GM15510 (cell line): ENCODE measurements around the gene CAV3.

Experiments used
- POLR2A ChIP-seq: IDR thresholded peaks from 3 replicates; pipeline ENCODE4 v1.6.1; 2011; ENCODE audit warnings: borderline replicate concordance; ENCODE audit not compliant: insufficient read length; ENCODE audit errors: extremely low read depth

The CAV3 gene

DNA sequence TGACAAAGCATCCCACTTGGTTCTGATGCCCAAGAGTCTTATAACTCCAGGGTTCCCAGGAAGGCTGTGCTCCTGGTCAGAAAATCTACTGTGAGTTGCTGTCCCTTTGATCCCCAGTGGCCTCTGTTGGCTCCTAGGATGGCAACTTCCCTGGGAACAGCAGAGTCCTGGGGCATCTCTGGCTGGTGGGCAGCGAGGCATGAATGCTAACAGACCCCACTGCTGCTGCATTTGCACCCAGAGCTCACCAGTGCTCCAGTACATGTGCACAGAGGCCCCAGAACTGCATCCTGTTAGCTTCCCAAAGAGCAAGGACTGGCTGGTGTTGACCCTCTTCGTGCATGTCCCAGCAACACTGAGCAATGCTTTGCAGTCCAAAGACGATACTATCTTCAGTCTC is 15.7 kb downstream of the CAV3 start:
- TF ChIP-seq POLR2A = no peak

DNA sequence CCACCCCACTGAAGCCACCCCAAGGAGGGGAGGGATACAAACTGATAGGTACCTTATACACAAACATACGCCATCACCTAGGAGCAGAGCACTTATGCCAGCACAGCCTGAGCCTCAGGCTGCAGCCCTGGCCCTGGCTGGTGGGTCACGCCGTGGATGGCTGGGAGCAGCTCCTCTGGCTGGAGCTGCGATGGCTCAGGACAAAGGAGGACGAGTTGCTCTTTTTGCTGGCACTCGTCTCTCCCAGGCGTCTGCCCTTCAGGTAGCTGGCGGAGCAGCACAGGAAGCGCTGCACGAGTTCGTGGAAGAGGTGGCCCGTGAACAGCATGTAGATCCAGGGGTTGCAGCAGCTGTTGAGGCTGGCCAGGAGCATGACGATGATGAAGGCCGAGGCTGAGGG is 19.2 kb downstream of the CAV3 start:
- no peak for TF ChIP-seq POLR2A

DNA sequence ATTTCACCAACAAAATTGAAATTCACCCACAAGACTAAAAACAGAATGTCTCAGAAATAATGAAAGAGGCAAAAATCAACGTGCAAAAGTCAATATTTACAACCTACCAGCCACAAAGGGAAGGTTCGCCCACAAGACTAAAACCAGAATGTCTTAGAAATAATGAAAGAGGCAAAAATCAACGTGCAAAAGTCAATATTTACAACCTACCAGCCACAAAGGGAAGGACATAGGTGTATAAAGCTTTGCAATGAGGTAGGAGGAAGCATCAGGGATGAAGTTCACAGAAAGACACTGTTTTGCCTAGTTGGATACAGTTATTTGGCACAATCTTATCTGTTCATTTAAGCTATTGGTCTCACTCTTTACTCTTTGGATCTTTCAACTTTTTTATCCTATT is 21.5 kb downstream of the CAV3 start:
- TF ChIP-seq POLR2A = no peak

DNA sequence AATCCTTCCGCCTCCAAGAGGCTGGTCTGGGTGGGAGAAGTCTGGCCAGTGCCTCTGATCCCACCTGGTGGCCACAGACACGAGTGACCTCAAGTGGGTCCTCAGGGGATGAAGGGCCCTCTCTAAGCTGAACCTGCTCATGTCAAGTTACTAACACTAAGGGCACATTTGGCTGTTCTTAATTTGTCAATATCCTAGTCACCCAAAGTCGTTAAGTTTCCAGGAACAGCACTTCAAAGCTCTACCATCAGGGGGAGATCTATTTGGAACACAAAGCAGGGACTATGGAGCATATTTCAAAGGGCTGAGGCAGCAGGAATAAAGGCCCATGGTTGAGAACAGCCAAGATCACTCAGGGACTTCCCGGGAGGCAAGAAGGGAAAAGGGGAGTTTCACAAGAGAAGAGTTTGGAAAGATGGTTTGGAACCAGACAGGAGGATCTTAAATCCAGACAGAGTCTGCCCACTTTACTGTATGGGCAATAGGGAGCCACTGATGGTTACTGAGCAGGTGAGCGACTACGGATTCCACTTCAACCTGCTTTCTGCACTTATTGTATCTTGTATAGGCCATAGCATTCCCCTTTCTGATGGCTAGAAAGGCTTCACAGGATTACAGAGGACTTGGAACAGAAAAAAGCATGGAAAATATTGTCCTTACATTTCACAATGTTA is 22.1 kb downstream of the CAV3 start:
- no peak for TF ChIP-seq POLR2A

DNA sequence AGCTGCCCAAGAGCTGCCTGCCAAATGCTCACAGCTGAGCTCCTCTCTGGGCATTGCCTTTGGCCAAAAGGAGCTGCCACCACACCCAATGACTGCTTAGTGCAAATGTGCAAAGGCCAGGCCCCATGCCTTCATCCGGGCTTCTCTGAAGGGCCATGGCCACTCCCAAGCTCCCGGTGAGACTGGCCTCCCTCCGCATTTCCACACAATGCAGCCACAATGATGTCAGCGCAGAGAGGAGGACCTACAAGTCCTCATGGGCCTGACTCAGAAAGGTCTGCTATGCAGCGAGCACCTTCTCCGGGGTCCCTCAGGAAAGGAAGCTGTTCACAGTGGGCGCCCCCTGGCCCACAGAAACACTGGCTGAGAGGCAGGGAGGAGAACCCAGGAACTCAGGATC is 23.1 kb downstream of the CAV3 start:
- TF ChIP-seq POLR2A = no peak

DNA sequence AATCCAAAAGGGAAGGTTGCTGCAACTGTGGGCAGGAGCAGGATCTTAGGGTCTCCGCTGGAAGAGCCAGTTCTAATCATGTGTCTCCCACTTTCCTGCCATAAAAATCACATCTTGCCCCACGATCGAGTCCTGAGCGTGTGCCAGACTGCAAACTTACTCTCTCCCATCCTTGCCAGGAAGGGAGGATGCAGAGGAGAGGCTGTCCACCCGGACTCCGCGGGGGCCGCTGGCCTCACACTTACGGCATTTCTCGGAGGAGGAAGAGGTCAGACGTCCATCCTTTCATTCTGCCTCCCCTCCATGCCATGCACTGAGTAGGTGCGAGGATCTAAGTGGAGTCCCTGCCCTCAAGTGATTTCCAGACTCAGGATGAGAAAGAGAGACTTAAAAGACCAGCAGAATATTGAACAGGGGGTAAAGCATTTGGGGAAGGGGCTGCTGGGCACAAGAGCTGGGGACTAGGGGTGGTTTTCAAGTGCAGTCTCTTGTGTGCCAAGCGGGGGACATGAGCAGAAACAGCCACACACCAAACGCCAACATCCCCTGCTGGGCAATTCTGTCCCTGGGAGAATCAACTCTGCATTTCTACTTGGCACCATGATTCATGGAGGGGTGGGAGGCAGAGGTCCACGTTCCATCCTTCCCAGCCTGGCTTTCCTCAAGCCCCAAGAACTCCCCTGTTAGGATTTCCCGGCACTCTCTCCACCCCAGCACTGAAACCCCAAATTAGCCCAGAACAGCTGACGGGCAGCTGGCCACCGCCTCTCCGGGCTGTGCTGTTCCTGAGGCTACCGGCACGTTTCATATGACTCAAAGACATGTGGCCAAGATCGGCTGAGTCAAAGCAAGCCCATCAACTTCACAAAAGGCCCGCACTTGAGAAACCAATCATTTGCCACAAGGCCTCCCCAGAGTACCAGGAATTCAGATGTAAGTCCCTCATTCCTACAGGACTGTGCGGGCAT is 24.2 kb downstream of the CAV3 start:
- TF ChIP-seq POLR2A = no peak

DNA sequence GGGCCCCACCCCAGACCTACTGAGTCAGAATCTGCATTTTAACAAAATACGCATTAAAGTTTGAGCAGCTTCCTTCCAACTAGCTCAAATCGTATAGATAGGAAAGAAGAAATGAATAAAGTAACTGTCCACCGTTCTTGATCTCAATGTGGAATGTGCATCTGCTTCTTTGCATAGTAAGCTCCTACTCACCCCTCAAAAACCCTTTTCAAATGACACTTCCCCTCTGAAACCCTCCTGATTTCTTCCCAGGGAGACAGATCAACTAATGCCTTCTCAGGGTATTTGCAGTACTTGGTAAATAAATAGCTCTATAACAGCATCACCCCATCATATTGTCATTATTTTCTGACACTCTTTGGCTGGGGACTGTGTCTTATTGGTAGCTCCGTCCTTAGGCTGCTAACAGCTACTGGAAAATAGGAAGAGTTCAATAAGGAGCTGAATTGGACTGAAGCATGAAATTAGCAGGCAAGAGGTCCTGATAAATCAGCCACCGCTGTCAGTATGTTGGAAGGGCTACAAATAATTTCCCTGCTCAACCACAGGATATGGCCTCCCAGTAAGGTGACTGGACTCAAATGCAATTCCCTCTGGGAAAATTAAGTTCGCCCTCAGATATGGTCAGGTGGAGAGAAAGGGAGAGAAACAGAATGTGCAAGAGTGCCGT is 25.6 kb downstream of the CAV3 start:
- TF ChIP-seq POLR2A = no peak

DNA sequence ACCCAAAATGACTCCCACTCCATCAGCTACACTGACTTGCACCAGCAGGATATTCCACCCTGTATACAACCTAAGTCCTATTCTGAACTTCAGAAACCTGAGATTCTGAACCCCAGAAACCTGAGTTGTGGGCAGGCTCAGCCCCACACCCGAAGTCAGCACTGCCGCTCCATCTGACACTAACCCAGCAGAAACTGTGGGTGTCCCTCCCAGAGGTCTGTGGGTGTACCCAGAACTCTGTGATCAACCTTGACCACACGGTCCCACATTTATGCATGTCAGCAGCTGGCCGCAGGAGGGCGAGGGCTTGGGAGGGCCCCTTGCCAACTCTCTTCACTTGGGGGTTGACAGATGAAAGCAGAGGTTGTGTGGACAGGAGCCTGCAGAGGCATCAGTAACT is 26.5 kb downstream of the CAV3 start:
- no peak for TF ChIP-seq POLR2A

DNA sequence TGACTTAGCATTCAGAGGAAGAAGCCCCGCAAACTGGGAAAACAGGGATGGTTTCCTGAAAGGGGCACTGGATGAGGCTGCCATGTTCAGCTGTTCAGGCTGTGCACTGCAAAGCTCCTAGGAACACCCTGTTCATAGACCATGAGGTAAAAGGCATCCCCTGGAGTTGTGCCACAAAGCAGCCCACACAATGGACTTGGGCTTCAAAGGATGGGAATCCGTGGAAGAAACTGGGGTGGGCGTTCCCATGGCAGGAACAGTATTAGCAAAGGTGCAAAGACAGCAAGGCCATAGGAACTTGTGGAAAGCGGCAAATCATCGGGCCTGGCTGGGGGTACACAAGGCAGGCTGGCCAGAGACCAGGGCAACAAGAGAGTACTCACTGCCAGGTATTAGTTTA is 26.9 kb downstream of the CAV3 start:
- no peak for TF ChIP-seq POLR2A

DNA sequence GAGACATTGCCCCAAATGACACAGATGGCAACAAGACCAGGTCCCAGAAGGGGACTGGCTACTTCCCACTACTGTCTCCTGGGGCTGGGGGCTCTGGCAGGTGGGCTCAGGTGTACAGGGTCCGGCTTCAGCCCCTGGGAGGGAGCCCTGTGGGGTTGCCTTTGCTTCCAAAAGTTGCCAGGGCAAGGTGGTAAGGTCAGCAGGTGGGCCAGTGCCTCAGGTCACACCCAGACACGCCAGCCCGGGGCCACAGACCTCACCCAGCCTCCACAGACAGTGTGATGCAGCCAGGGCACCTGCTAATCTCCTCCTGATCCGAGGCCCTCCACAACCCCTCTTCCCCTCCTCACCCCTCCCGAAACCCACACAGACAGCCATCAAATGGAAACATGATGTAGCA is 28.3 kb downstream of the CAV3 start:
- TF ChIP-seq POLR2A = no peak

DNA sequence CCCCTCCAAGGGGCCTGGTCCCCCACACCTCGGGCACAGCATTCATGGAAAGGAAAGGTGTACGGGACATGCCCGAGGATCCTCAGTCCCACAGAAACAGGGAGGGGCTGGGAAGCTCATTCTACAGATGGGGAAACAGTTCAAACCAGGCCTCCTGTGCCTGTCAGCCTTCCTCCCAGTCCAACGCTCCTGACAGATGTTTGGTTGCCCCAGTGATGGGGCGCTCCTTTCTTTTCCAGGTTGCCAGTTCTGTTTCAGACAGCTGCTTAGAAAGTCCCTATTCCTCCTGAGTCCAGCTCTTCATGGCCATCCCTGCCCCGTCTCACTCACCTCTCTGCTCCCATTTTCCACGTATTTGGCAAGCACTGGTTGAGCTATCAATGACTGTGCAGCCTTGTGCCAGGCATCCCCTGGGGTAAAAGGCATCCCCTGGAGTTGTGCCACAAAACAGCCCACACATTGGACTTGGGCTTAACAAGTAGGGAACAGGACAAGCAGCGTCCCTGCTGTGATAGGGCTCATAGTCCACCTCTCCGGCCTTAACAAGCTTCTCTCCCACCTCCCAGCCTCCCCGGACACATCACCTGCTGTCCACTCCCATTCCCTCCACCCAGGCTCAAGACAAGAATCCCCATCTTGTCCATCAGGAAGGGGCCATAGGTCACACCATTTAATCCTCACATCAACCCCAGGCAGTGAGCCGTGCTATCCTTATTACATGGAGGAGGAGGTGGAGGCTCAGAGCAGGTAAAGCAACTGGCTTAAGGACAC is 29.2 kb downstream of the CAV3 start:
- TF ChIP-seq POLR2A = no peak

DNA sequence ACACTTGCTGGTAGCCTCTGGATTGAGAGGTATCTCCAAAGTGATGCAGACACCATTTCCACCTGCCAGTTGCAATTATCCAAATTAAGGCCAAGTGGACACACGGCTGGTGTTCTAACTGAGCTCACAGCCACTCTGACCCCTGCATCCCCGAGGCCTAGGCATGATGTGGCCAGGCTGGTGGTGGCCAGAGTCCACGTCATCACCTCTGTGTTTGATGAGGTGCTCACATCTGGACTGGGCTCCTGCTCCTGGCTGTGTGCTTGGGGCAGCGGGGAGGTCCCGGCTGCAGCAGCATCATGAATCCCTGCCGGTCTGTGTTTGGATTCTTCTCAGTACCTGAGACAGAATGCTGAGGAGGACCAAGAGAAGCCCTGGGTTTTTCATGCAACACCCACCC is 30.9 kb downstream of the CAV3 start:
- no peak for TF ChIP-seq POLR2A

DNA sequence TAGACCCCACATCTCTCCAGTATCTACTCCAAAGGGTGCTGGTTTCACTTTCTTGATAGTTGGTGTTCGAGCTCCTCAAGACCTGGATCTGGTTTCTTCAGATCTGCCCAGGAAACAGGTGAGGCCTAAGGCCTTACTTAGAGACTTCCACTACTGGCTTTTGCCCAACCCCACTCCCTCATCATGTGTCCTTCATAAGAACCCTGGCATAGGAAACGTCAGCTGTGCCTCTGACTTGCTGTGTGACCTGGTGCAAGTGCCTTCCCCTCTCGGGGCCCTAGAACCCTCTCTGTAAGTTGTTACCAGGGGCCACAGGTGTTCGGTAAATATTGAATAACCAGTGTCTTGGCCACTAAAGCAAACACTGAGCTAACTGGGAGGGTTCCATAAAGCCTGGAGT is 31.9 kb downstream of the CAV3 start:
- no peak for TF ChIP-seq POLR2A

DNA sequence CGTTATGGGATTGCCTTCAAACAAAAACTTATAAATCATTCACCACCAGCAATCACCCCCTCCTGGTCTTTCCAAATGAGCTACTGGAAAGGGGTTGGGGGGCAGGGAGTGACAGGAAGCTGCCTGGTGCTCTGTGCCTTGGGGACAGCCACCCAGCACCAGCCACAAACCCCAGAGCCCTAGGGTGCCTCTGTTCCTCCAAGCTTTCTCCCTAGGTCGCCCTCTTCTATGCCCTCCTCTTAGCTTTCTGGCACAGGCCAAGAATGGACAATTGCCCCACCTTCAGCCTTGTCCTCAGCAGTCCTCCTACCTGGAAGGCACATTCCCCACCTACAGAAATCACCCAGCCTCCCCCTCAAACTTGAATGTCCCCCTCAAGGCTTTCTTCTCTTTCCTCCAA is 32.5 kb downstream of the CAV3 start:
- no peak for TF ChIP-seq POLR2A

DNA sequence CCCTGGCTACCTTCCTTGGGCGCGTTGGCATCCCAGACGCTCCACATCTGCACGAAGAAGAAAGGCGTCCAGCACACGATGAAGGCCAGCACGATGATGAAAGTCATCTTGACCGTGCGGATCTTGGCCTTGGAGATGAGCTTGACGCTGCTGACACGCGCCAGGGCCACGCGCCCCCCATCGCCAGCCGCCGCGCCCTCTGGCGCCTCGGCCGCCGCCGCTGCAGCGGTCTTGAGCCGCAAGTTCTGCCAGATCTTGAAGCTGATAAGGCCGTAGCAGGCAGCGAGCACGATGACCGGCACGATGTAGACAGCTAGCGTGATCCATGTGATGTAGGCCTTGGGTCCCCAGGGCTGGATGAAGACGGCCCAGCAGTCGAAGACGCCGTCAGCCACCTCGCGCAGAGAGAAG is 33.7 kb downstream of the CAV3 start:
- TF ChIP-seq POLR2A = no peak
